ENCODE results near the gene MARVELD3. TPM values are rescaled to one million over a fixed set of nuclear protein-coding genes. Genes with fewer than 3 reads are reported as not detected.
A peak's percentile ranks its signal among the peaks of the same experiment; 100 is the strongest.
"Not testable (repeated sequence)": the region's sequence is repeated elsewhere in the genome, so short reads cannot be mapped to it uniquely, and the experiment has no call there.

The MARVELD3 gene
- total RNA-seq (2014; rRNA removed; shearing (Covaris generic)), result not detected in 2 replicates

GRCh38 chr16:71626018-71626857 lies at the start of gene MARVELD3:
Gene MARVELD3, plus strand, starts transcription at chr16:71626184. Its CDS starts 46 bp downstream, at chr16:71626230.
- no peak for DNase-seq (ENCODE audit: low spot score)

- DNase-seq (ENCODE audit: low spot score), result no peak
These were observed 49.0 kb upstream of the MARVELD3 start, which contains the start of gene TAT for GRCh38 chr16:71576971-71577370. Gene TAT, minus strand, starts transcription at chr16:71577092. Its CDS starts 677 bp downstream, at chr16:71576415.

- DNase-seq (ENCODE audit: low spot score), result not testable (repeated sequence)
These were observed 43.5 kb upstream of the MARVELD3 start for GRCh38 chr16:71582553-71582848.

- DNase-seq (ENCODE audit: low spot score), result no peak
These were observed 41.3 kb upstream of the MARVELD3 start for GRCh38 chr16:71584543-71585317.

GRCh38 chr16:71585318-71585703 lies 40.7 kb upstream of the MARVELD3 start:
- DNase-seq (ENCODE audit: low spot score), result no peak

GRCh38 chr16:71589334-71589733 lies 36.6 kb upstream of the MARVELD3 start:
- DNase-seq (ENCODE audit: low spot score), result not testable (repeated sequence)

- DNase-seq (ENCODE audit: low spot score), result not testable (repeated sequence)
These were observed 35.9 kb upstream of the MARVELD3 start for GRCh38 chr16:71590071-71590470.

GRCh38 chr16:71590584-71590983 lies 35.4 kb upstream of the MARVELD3 start:
- no peak for DNase-seq (ENCODE audit: low spot score)

GRCh38 chr16:71591917-71592316 lies 34.1 kb upstream of the MARVELD3 start:
- no peak for DNase-seq (ENCODE audit: low spot score)

- DNase-seq (ENCODE audit: low spot score), result no peak
These were observed 32.7 kb upstream of the MARVELD3 start for GRCh38 chr16:71593048-71593999.

- no peak for DNase-seq (ENCODE audit: low spot score)
These were observed 31.9 kb upstream of the MARVELD3 start for GRCh38 chr16:71594000-71594646.

GRCh38 chr16:71595340-71595826 lies 30.6 kb upstream of the MARVELD3 start:
- DNase-seq (ENCODE audit: low spot score), result not testable (repeated sequence)

GRCh38 chr16:71598426-71598825 lies 27.6 kb upstream of the MARVELD3 start:
- not testable (repeated sequence) for DNase-seq (ENCODE audit: low spot score)

- DNase-seq (ENCODE audit: low spot score), result no peak
These were observed 25.2 kb upstream of the MARVELD3 start for GRCh38 chr16:71600822-71601221.

GRCh38 chr16:71609066-71609465 lies 16.9 kb upstream of the MARVELD3 start:
- no peak for DNase-seq (ENCODE audit: low spot score)

- no peak for DNase-seq (ENCODE audit: low spot score)
These were observed 15.5 kb upstream of the MARVELD3 start for GRCh38 chr16:71610447-71610846.

GRCh38 chr16:71610936-71611871 lies 14.8 kb upstream of the MARVELD3 start:
- peak; percentile 27 for DNase-seq (ENCODE audit: low spot score)

GRCh38 chr16:71614956-71615355 lies 11.0 kb upstream of the MARVELD3 start:
- not testable (repeated sequence) for DNase-seq (ENCODE audit: low spot score)

- no peak for DNase-seq (ENCODE audit: low spot score)
These were observed 7.6 kb upstream of the MARVELD3 start for GRCh38 chr16:71618429-71618828.

- DNase-seq (ENCODE audit: low spot score), result no peak
These were observed 3.9 kb upstream of the MARVELD3 start for GRCh38 chr16:71622088-71622487.

All from H4 (cell line).